HFF-Myc (cell line): ENCODE results near the gene SPTBN2.

Experiments
- DNase-seq: peaks from one replicate; pipeline ENCODE4 v3.0.0-alpha.2; 2011; ENCODE audit warnings: low read depth; ENCODE audit errors: extremely low read depth
- H3K4me3 ChIP-seq: replicated peaks from 2 replicates; pipeline ENCODE4 v1.5.1; 2011; ENCODE audit warnings: low read depth, mild to moderate bottlenecking, control low read depth, low read length
- TF ChIP-seq, protein P1 (sequence below): IDR thresholded peaks from 2 replicates; pipeline ENCODE4 v1.5.1; 2012; ENCODE audit warnings: mild to moderate bottlenecking, low read depth, low read length, control low read depth; ENCODE audit errors: missing control alignments

Gene SPTBN2

DNA sequence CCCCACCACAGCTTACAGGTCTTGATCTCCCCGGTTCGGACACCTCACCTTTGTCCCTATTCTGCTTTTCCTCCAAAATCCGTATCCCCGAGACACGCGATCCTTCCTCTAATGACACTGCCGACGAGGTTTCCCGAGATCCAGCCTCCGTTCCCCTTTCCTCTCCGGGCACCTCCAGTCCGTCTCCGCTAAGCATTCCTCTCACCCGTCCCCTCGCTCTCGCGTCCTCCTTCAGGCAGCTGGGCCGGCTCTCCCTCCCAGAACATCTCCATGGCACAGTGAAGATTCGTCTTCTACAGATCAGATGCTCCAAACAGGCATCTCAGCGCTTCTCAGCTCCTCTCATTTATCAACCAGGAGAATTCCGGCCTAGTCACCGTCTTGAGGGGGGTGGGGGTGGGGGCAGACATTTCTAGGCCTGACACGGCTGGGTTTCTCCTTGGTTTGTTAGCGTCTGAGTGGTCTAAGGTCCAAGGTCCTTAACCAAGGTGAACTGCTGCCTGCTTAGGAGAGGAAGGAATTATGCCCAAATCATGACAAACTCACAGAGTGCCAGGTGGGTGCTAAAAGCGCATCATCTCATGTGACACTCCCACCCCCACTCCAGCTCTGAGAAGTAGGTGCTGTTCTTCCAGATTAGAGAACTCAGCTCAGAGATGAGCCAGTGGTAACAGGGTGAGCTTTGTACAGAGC is at the start of gene SPTBN2:
TSS of gene SPTBN2 (minus strand) at position 524 of the 693 bp plus-strand sequence. CDS start 7,976 bp downstream, outside the sequence.
- TF ChIP-seq, protein P1, sequence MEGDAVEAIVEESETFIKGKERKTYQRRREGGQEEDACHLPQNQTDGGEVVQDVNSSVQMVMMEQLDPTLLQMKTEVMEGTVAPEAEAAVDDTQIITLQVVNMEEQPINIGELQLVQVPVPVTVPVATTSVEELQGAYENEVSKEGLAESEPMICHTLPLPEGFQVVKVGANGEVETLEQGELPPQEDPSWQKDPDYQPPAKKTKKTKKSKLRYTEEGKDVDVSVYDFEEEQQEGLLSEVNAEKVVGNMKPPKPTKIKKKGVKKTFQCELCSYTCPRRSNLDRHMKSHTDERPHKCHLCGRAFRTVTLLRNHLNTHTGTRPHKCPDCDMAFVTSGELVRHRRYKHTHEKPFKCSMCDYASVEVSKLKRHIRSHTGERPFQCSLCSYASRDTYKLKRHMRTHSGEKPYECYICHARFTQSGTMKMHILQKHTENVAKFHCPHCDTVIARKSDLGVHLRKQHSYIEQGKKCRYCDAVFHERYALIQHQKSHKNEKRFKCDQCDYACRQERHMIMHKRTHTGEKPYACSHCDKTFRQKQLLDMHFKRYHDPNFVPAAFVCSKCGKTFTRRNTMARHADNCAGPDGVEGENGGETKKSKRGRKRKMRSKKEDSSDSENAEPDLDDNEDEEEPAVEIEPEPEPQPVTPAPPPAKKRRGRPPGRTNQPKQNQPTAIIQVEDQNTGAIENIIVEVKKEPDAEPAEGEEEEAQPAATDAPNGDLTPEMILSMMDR, result no peak
- peak within 1 kb of the TSS; percentile 36 for H3K4me3 ChIP-seq
- no peak for DNase-seq

DNA sequence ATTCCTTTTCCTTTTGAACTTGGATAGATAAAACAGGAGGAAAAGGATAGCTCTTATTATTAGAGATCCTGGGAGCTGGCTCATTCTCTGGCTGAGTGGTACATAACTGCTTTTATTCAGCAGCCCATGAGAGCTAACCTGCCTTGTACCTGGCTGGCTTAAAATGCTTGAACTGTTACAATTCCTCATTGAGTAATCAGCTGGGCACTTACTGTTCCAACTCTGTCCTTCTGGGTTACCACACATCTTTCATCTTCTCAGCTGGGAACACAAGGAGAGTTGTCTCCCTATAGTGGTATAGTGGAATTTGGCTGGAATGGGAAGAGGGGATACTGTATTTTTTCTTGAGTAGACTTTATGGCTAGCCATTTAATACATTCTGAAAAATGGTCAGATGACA is 39.8 kb upstream of the SPTBN2 start:
- no peak for DNase-seq
- TF ChIP-seq, protein P1, result no peak
- H3K4me3 ChIP-seq, result no peak overlapping the region

DNA sequence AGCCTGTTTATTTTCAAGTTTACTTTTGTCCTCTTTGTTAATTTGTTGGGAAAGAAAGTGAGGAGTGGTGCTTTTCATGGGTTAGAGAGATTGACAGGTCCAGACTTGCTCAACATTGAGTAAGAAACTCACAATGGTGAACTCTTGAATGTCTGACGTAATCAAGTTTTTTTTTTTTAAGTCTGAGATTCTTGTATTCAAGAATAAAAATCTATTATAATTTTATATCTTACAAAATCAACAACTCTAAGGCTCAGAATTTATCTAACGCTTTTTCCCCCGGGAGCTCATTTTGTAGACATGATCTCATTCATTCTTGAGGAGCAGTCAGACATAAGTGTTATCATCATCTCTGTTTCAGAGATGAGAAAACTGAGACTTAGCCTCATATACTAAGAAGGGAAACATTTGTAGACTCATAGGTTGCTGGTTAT is 39.1 kb upstream of the SPTBN2 start:
- TF ChIP-seq, protein P1, result no peak

DNA sequence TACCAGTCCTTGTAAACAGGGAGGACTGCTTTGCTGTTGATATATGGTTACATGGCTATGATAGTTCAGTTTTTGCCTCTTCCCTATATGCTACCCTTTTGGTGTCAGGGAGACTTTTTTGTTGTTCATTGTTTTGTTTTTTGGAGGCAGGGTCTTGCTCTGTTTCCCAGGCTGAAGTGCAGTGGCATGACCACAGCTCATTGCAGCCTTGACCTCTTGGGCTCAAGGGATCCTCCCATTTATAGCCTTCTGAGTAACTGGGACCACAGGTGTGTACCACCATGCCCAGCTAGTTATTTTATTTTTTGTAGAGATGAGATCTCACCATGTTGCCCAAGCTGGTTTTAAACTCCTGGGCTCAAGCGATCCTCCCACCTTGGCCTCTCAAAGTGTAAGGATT is 38.6 kb upstream of the SPTBN2 start:
- no peak overlapping the region for H3K4me3 ChIP-seq
- no peak for DNase-seq
- TF ChIP-seq, protein P1, result no peak

More for the DNA sequence above, 39.1 kb upstream of the SPTBN2 start:
- H3K4me3 ChIP-seq, result no peak overlapping the region
- no peak for DNase-seq

DNA sequence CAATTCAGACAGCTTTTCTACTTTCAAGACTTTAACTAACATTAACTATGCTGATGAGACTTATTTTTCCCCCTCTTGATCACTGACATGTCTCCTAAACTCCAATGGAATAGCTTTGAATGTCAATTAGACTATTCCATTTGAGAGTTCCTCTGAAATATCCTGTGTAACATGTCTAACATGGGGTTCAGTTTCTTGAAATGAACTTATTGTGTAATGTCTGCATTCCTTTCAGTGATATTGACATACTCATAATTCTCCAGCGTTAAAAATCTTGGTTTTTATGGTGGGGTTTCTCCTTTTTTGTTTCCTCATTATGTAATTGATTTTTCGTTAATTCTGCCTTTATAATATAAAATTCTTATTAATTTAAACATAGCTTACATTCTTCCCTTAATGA is 37.7 kb upstream of the SPTBN2 start:
- DNase-seq, result no peak
- H3K4me3 ChIP-seq, result no peak overlapping the region
- TF ChIP-seq, protein P1, result no peak

DNA sequence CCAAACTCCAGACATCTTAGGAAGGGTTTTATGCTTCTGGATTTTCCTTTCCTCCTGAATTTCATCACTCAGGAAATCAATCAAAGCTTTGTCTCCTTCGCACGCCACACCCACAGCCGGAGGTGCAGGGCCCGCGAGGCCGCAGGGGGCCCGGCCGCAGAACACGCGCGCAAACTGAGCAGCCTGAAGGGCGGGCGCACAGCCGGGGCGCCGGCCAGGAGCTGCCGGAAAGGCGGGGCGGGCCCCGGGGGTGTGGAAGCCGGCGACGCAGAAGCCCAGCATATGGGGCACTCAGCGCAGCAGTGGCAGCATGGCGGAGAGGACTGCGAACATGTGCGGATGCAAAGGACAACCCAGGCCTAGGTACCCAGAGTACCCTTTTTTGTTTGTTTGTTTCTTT is 33.1 kb upstream of the SPTBN2 start:
- no peak for DNase-seq
- no peak overlapping the region for H3K4me3 ChIP-seq
- TF ChIP-seq, protein P1, result no peak

DNA sequence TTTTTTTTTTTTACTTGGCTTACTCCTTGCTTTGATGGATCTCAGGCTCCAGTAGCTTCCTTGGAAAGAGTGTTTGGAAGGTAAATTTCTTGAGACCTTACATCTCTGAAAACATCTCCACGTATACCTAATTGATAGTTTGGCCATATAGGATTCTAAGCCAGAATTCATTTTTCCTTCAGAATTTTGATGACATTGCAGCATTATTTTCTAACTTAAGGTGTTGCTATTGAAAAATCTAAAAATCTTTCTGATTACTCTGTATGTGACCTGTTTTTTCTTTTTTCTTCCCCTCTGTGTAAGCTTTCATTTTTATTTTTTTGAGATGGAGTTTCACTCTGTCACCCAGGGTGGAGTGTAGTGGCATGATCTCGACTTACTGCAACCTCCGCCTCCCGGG is 23.1 kb upstream of the SPTBN2 start:
- TF ChIP-seq, protein P1, result no peak
- DNase-seq, result no peak

More for the DNA sequence above, 23.1 kb upstream of the SPTBN2 start:
- no peak overlapping the region for H3K4me3 ChIP-seq
